ENCODE data around the gene WDR59.
"Not testable (repeated sequence)": the region's sequence is repeated elsewhere in the genome, so short reads cannot be mapped to it uniquely, and the experiment has no call there.

The WDR59 gene

GRCh38 chr16:74973304-74973703 is 11.6 kb downstream of the WDR59 start:
- DNase-seq (ENCODE audit: low read depth), result no peak

GRCh38 chr16:74954763-74955162 is 30.2 kb downstream of the WDR59 start:
- DNase-seq (ENCODE audit: low read depth), result no peak

GRCh38 chr16:74951681-74952080 is 33.2 kb downstream of the WDR59 start:
- DNase-seq (ENCODE audit: low read depth), result no peak

GRCh38 chr16:74951206-74951605 is 33.7 kb downstream of the WDR59 start:
- no peak for DNase-seq (ENCODE audit: low read depth)

- DNase-seq (ENCODE audit: low read depth), result no peak
These were observed 34.4 kb downstream of the WDR59 start for GRCh38 chr16:74950511-74950910.

GRCh38 chr16:74949309-74949708 is 35.6 kb downstream of the WDR59 start:
- DNase-seq (ENCODE audit: low read depth), result no peak

GRCh38 chr16:74944466-74944865 is 40.5 kb downstream of the WDR59 start:
- DNase-seq (ENCODE audit: low read depth), result no peak

- DNase-seq (ENCODE audit: low read depth), result no peak
These were observed 41.7 kb downstream of the WDR59 start for GRCh38 chr16:74942977-74943918.

GRCh38 chr16:74942566-74942965 is 42.4 kb downstream of the WDR59 start:
- DNase-seq (ENCODE audit: low read depth), result no peak

GRCh38 chr16:74939688-74940087 is 45.2 kb downstream of the WDR59 start:
- DNase-seq (ENCODE audit: low read depth), result no peak

- no peak for DNase-seq (ENCODE audit: low read depth)
These were observed 47.9 kb downstream of the WDR59 start for GRCh38 chr16:74936902-74937560.

- no peak for DNase-seq (ENCODE audit: low read depth)
These were observed 53.5 kb downstream of the WDR59 start for GRCh38 chr16:74931445-74931844.

- no peak for DNase-seq (ENCODE audit: low read depth)
These were observed 55.3 kb downstream of the WDR59 start for GRCh38 chr16:74929636-74930035.

GRCh38 chr16:74926805-74927204 is 58.1 kb downstream of the WDR59 start:
- DNase-seq (ENCODE audit: low read depth), result no peak

- DNase-seq (ENCODE audit: low read depth), result no peak
These were observed 61.0 kb downstream of the WDR59 start for GRCh38 chr16:74923766-74924460.

GRCh38 chr16:74922150-74923138 is 62.5 kb downstream of the WDR59 start:
- no peak for DNase-seq (ENCODE audit: low read depth)

- DNase-seq (ENCODE audit: low read depth), result no peak
These were observed 63.9 kb downstream of the WDR59 start for GRCh38 chr16:74921051-74921450.

GRCh38 chr16:74909665-74910064 is 75.3 kb downstream of the WDR59 start:
- DNase-seq (ENCODE audit: low read depth), result no peak

GRCh38 chr16:74908759-74909158 is 76.2 kb downstream of the WDR59 start:
- not testable (repeated sequence) for DNase-seq (ENCODE audit: low read depth)

GRCh38 chr16:74903901-74904678 is 80.8 kb downstream of the WDR59 start:
- no peak for DNase-seq (ENCODE audit: low read depth)

GRCh38 chr16:74903120-74903519 is 81.8 kb downstream of the WDR59 start:
- DNase-seq (ENCODE audit: low read depth), result no peak

Data from T follicular helper cell (primary cell).